Tibial nerve (tissue), 4 donors: ENCODE data around the gene DYNC1H1.

Source experiments
- CTCF ChIP-seq, 5 experiments: fragments of 200-600 bp in 3 of 5; fragments of 450-650 bp in 2 of 5; sonication (generic) in 3 of 5; IDR thresholded peaks; one replicate each; pipeline ENCODE4 v1.5.1; 2016 to 2019; ENCODE audit warnings: antibody characterized with exemption in 5 of 5, mild to moderate bottlenecking in 3 of 5, moderate library complexity in 2 of 5
- EP300 ChIP-seq, 2 donors: sonication (generic); formaldehyde crosslinking; IDR thresholded peaks; one replicate each; pipeline ENCODE4 v1.6.1; 2017; ENCODE audit warnings: antibody characterized with exemption in 2 of 2, mild to moderate bottlenecking in 1 of 2
- POLR2A ChIP-seq, 2 donors: fragments of 450-650 bp; IDR thresholded peaks; one replicate each; pipeline ENCODE4 v1.6.1; 2017; ENCODE audit warnings: antibody characterized with exemption in 2 of 2, mild to moderate bottlenecking in 2 of 2, moderate library complexity in 2 of 2

GRCh38 chr14:102057480-102058114 lies 93.2 kb downstream of the DYNC1H1 start:
- TF ChIP-seq POLR2A (IDR thresholded peaks at IDR 0.05) (no peak), CTCF (IDR thresholded peaks at IDR 0.05) (no peak), EP300 (IDR thresholded peaks at IDR 0.05) (no peak)
